A549 (cell line): Measurements from ENCODE around the gene GMDS.

Source experiments
- CHD4 ChIP-seq: fragments of 200-600 bp; sonication (generic); IDR thresholded peaks from 2 replicates; pipeline ENCODE4 v1.6.1; 2016; ENCODE audit warnings: antibody characterized with exemption, mild to moderate bottlenecking, borderline replicate concordance
- FOSL2 ChIP-seq, 2 experiments: fragments of 450-650 bp in 1 of 2; fragments of >200 bp in 1 of 2; sonication (Bioruptor Twin) in 1 of 2; formaldehyde crosslinking; IDR thresholded peaks; 2 replicates each; pipeline versions ENCODE4 v1.5.0 to v1.6.1; 2016 to 2020; ENCODE audit warnings: mild to moderate bottlenecking in 1 of 2, moderate library complexity in 1 of 2
- KDM1A ChIP-seq: fragments of 200-600 bp; sonication (generic); IDR thresholded peaks from 2 replicates; pipeline ENCODE4 v1.6.1; 2016; ENCODE audit warnings: low read depth, mild to moderate bottlenecking
- MAFK ChIP-seq: fragments of 450-650 bp; IDR thresholded peaks from 2 replicates; pipeline ENCODE4 v1.6.1; 2014; ENCODE audit not compliant: partially characterized antibody
- POLR2A ChIP-seq: IDR thresholded peaks from 2 replicates; pipeline ENCODE4 v1.6.1; 2012; ENCODE audit warnings: mild to moderate bottlenecking, low read length
- POLR2AphosphoS2 ChIP-seq: conservative IDR thresholded peaks from 2 replicates; pipeline ENCODE4 v1.6.1; 2012; ENCODE audit warnings: low read length, improper control_type of control experiment, inconsistent platforms
- RAD21 ChIP-seq, 2 experiments: fragments of >200 bp in 1 of 2; sonication (Bioruptor Twin) in 1 of 2; formaldehyde crosslinking in 1 of 2; IDR thresholded peaks in 1 of 2; conservative IDR thresholded peaks in 1 of 2; 2 replicates in 1 of 2; 3 replicates in 1 of 2; pipeline ENCODE4 v1.6.1; 2012 to 2018; ENCODE audit warnings: inconsistent platforms in 1 of 2
- TF ChIP-seq, protein P1 (sequence below): fragments of >200 bp; sonication (Bioruptor Twin); formaldehyde crosslinking; IDR thresholded peaks from 3 replicates; pipeline ENCODE4 v1.5.1; 2016
- TF ChIP-seq, protein P2 (sequence below): IDR thresholded peaks from 2 replicates; pipeline ENCODE4 v1.6.1; 2012; ENCODE audit warnings: low read depth, borderline replicate concordance

DNA sequence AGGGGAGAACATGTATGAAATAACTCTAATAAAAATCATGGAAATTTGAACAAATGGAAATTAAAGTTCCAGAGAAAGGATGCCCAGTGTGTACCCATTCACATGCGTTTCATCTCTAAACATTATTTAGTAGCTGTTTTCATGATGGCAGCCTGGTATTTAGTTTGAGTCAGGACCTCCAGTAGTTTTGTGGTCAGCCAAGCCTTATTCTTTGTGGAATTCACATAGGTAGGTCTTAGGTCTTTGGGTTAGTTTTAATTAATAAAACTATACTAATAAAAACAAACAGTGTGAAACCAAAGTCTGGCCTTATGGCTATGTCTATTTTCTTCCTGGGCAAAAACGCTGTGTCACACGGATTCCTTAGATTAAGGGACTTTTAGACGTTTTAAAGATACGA is 497.9 kb downstream of the GMDS start:
- TF ChIP-seq, protein P1, sequence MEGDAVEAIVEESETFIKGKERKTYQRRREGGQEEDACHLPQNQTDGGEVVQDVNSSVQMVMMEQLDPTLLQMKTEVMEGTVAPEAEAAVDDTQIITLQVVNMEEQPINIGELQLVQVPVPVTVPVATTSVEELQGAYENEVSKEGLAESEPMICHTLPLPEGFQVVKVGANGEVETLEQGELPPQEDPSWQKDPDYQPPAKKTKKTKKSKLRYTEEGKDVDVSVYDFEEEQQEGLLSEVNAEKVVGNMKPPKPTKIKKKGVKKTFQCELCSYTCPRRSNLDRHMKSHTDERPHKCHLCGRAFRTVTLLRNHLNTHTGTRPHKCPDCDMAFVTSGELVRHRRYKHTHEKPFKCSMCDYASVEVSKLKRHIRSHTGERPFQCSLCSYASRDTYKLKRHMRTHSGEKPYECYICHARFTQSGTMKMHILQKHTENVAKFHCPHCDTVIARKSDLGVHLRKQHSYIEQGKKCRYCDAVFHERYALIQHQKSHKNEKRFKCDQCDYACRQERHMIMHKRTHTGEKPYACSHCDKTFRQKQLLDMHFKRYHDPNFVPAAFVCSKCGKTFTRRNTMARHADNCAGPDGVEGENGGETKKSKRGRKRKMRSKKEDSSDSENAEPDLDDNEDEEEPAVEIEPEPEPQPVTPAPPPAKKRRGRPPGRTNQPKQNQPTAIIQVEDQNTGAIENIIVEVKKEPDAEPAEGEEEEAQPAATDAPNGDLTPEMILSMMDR, result no peak
- TF ChIP-seq CHD4, result no peak
- TF ChIP-seq RAD21 (conservative IDR thresholded peaks at IDR 0.05 in 1 of 2, IDR thresholded peaks at IDR 0.05 in 1 of 2), result no peak
- TF ChIP-seq FOSL2 (IDR thresholded peaks at IDR 0.05), result no peak
- TF ChIP-seq FOSL2 (CRISPR knock-in tag; IDR thresholded peaks at IDR 0.05), result no peak
- TF ChIP-seq POLR2A, result no peak
- no peak for TF ChIP-seq POLR2AphosphoS2
- TF ChIP-seq KDM1A, result no peak
- TF ChIP-seq, protein P2, sequence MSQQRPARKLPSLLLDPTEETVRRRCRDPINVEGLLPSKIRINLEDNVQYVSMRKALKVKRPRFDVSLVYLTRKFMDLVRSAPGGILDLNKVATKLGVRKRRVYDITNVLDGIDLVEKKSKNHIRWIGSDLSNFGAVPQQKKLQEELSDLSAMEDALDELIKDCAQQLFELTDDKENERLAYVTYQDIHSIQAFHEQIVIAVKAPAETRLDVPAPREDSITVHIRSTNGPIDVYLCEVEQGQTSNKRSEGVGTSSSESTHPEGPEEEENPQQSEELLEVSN, result no peak
- TF ChIP-seq MAFK, result no peak
